PC-3 (cell line): Measurements from ENCODE around the gene MCM3. TPM values are rescaled to one million over a fixed set of nuclear protein-coding genes. Genes with fewer than 3 reads are reported as not detected.

ENCODE experiments used
- ATAC-seq: fragments of 200-7000 bp; cut with Tn5 transposase; 2 replicates; pipeline ENCODE4 v1.9.1; 2020; ENCODE audit warnings: mild to moderate bottlenecking, moderate library complexity
- BruUV-seq: library from RNA; stranded (reverse); fragments of 400-500 nt; replicated peaks from 2 replicates; lab custom pipeline; 2021; lab: Mats Ljungman, UMichigan
- CTCF ChIA-PET: fragments of 300-600 bp; sonication (Branson Sonifier 250); formaldehyde crosslinking; loops from one replicate; lab custom pipeline; 2022; ENCODE audit warnings: antibody characterized with exemption; lab: Charles Lee
- POLR2A ChIA-PET: fragments of 300-600 bp; sonication (Branson Sonifier 250); formaldehyde crosslinking; loops from one replicate; lab custom pipeline; 2022; ENCODE audit warnings: antibody characterized with exemption; ENCODE audit not compliant: unreplicated experiment; lab: Charles Lee
- DNase-seq: peaks from one replicate; pipeline ENCODE4 v3.0.0-alpha.2; 2015
- H2AFZ ChIP-seq: fragments of 300-600 bp; sonication (generic); 2 replicates; pipeline ENCODE4 v1.6.0; 2016; ENCODE audit warnings: antibody characterized with exemption, low read length
- H3F3A ChIP-seq: fragments of 300-600 bp; sonication (generic); one replicate; pipeline ENCODE4 v1.6.0; 2017; ENCODE audit warnings: antibody characterized with exemption, low read length, control low read depth, mild to moderate bottlenecking; ENCODE audit not compliant: unreplicated experiment
- H3K27ac ChIP-seq: fragments of 300-600 bp; sonication (generic); 2 replicates; pipeline ENCODE4 v1.5.1; 2016; ENCODE audit warnings: mild to moderate bottlenecking, low read length
- H3K27me3 ChIP-seq: fragments of 300-600 bp; sonication (generic); 2 replicates; pipeline ENCODE4 v1.6.1; 2016; ENCODE audit warnings: low read length, mixed read lengths
- H3K36me3 ChIP-seq: fragments of 300-600 bp; sonication (generic); 2 replicates; pipeline ENCODE4 v1.6.1; 2016; ENCODE audit warnings: low read depth, mixed run types, low read length, mixed read lengths
- H3K4me1 ChIP-seq: fragments of 300-600 bp; sonication (generic); 2 replicates; pipeline ENCODE4 v1.5.1; 2016; ENCODE audit warnings: low read length; ENCODE audit not compliant: insufficient read depth
- H3K4me2 ChIP-seq: fragments of 300-600 bp; sonication (generic); 2 replicates; pipeline ENCODE4 v1.6.0; 2016; ENCODE audit warnings: low read length
- H3K4me3 ChIP-seq: fragments of 300-600 bp; sonication (generic); 2 replicates; pipeline ENCODE4 v1.5.1; 2016; ENCODE audit warnings: mild to moderate bottlenecking, low read length, mixed read lengths
- H3K79me2 ChIP-seq: fragments of 300-600 bp; sonication (generic); 2 replicates; pipeline ENCODE4 v1.6.1; 2017; ENCODE audit warnings: low read length, mixed read lengths
- H3K9ac ChIP-seq: fragments of 300-600 bp; sonication (generic); 2 replicates; pipeline ENCODE4 v1.6.0; 2016; ENCODE audit warnings: mild to moderate bottlenecking, low read length
- H3K9me2 ChIP-seq: fragments of 300-600 bp; sonication (generic); replicated peaks from 2 replicates; pipeline ENCODE4 v1.6.1; 2016; ENCODE audit warnings: mixed run types, low read length, mixed read lengths
- H3K9me3 ChIP-seq: fragments of 300-600 bp; sonication (generic); 2 replicates; pipeline ENCODE4 v1.6.1; 2016; ENCODE audit warnings: low read length, mixed read lengths
- H4K20me1 ChIP-seq: fragments of 300-600 bp; sonication (generic); 2 replicates; pipeline ENCODE4 v1.6.1; 2016; ENCODE audit warnings: low read length, mixed read lengths
- CTCF ChIP-seq: fragments of 300-600 bp; sonication (generic); conservative IDR thresholded peaks from 2 replicates; pipeline ENCODE4 v1.5.1; 2017; ENCODE audit warnings: antibody characterized with exemption, low read depth, mild to moderate bottlenecking, low read length
- EZH2 ChIP-seq: fragments of 300-600 bp; sonication (generic); IDR thresholded peaks from one replicate; pipeline ENCODE4 v1.6.1; 2017; ENCODE audit warnings: antibody characterized with exemption, mild to moderate bottlenecking, low read length; ENCODE audit not compliant: unreplicated experiment
- EZH2phosphoT487 ChIP-seq: fragments of 300-600 bp; sonication (generic); IDR thresholded peaks from 2 replicates; pipeline ENCODE4 v1.6.1; 2018; ENCODE audit warnings: mild to moderate bottlenecking, antibody characterized with exemption, low read length, borderline replicate concordance
- intact Hi-C: fragments of 100-400 bp; cut with micrococcal nuclease; formaldehyde crosslinking; loops from 2 replicates; pipeline ENCODE4 v1.9.0; 2023
- total RNA-seq: library from RNA; depleted of rRNA; stranded (reverse); fragments of >200 nt; gene quantifications from 2 replicates; pipeline ENCODE4 v1.2.3, GENCODE V29; 2014

Gene MCM3
- total RNA-seq, 1 experiment from 2014 or later, result 201 TPM

GRCh38 chr6:52285177-52286068 is 881 bp upstream of the MCM3 start:
- DNase-seq (peak; percentile 23), ATAC-seq (peak; percentile 5; the same call in 1 of the 2 replicates)
- no peaks in the 10 kb centered on the region for H3K9me3 ChIP-seq
- H3K79me2 ChIP-seq, result peaks cover 41% of the 10 kb centered on the region
- no peaks in the 10 kb centered on the region for H3F3A ChIP-seq
- no peaks in the 10 kb centered on the region for H3K27me3 ChIP-seq
- H2AFZ ChIP-seq, result peak overlapping the region; percentile 89
- intact Hi-C loops, result loop anchor here (1.0 to 2.0 kb wide), 3 partner anchors 67 to 377 kb away; no protein-coding TSS in a partner anchor
- TF ChIP-seq EZH2 (no peak), CTCF (peak; percentile 52), EZH2phosphoT487 (no peak)
- peaks cover 27% of the 10 kb centered on the region for H3K36me3 ChIP-seq
- CTCF ChIA-PET, result interaction anchor here (0.6 to 2.2 kb wide), 8 partner anchors 7 to 298 kb away, joined by 3 to 17 read pairs (median 6); no protein-coding TSS in a partner anchor
- 0 out of 2 replicates have a peak overlapping the region, but pooled peaks have one; percentile 4 for H3K27ac ChIP-seq
- no TSS peak for BruUV-seq
- peak overlapping the region; percentile 92 for H3K4me2 ChIP-seq
- peak overlapping the region; percentile 63 for H3K9ac ChIP-seq
- no peaks in the 10 kb centered on the region for H3K9me2 ChIP-seq
- H4K20me1 ChIP-seq, result peaks cover 16% of the 10 kb centered on the region; the same call in 1 of the 2 replicates
- POLR2A ChIA-PET, result interaction anchor here (0.6 to 0.7 kb wide), 3 partner anchors 70 to 134 kb away, joined by 3 to 8 read pairs (median 7); no protein-coding TSS in a partner anchor
- H3K4me1 ChIP-seq, result peaks cover 22% of the 10 kb centered on the region
- H3K4me3 ChIP-seq, result peak overlapping the region; percentile 93

GRCh38 chr6:52284131-52284459 is 447 bp downstream of the MCM3 start:
- Histone ChIP-seq H2AFZ (peak overlapping the region; percentile 65), H3K79me2 (peaks cover 54% of the 10 kb centered on the region), H3F3A (no peaks in the 10 kb centered on the region), H4K20me1 (peaks cover 23% of the 10 kb centered on the region; the same call in 1 of the 2 replicates), H3K4me1 (peaks cover 22% of the 10 kb centered on the region), H3K36me3 (peaks cover 40% of the 10 kb centered on the region), H3K9me2 (no peaks in the 10 kb centered on the region), H3K27ac (peak overlapping the region; percentile 62), H3K27me3 (no peaks in the 10 kb centered on the region), H3K9ac (peak overlapping the region; percentile 98), H3K4me2 (peak overlapping the region; percentile 90), H3K4me3 (peak overlapping the region; percentile 93), H3K9me3 (no peaks in the 10 kb centered on the region)
- DNase-seq (peak; percentile 47), ATAC-seq (no peak)
- intact Hi-C loops, result loop anchor here (1.0 to 2.0 kb wide), 3 partner anchors 12 to 379 kb away; no protein-coding TSS in a partner anchor
- ChIA-PET CTCF (interaction anchor here (0.5 to 2.2 kb wide), 5 partner anchors 68 to 308 kb away, joined by 3 to 7 read pairs (median 5); no protein-coding TSS in a partner anchor), POLR2A (interaction anchor here (0.5 kb wide), 1 partner anchor 63 kb away, joined by 3 read pairs; no protein-coding TSS in a partner anchor)
- TF ChIP-seq CTCF (no peak), EZH2 (no peak), EZH2phosphoT487 (no peak)
- no TSS peak for BruUV-seq
